LNCaP clone FGC (cell line): ENCODE measurements around the gene CDC14A.

Experiments
- DNase-seq: peaks from one replicate; pipeline ENCODE4 v3.0.0-alpha.2; 2011; ENCODE audit warnings: low read depth
- H3K4me3 ChIP-seq: 2 replicates; pipeline ENCODE4 v1.5.1; 2011; ENCODE audit warnings: mild to moderate bottlenecking, low read depth, low read length, control low read depth
- TF ChIP-seq, protein P1 (sequence below): IDR thresholded peaks from 2 replicates; pipeline ENCODE4 v1.5.1; 2012; ENCODE audit warnings: mild to moderate bottlenecking; ENCODE audit not compliant: control insufficient read depth, insufficient read depth; ENCODE audit errors: extremely low read depth

Gene CDC14A

DNA sequence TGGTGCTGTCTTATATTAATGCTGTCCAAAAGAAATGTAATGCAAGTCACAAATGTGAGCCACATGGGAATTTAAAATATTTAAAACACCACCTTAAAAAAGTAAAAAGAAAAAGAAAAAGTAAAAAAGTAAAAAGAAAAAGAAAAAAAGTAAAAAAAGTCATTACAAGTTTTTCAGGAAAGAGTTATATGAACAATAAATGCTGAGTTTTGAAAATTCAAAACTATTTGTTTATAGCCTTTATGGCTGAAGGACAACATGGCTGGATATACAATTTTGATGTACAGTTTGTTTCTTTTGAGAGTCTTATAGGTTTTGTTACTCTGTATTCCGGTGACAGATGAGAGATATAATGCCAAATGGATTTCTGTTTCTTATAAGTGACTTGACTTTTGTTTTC, 214.8 kb downstream of the CDC14A start:
- TF ChIP-seq, protein P1, sequence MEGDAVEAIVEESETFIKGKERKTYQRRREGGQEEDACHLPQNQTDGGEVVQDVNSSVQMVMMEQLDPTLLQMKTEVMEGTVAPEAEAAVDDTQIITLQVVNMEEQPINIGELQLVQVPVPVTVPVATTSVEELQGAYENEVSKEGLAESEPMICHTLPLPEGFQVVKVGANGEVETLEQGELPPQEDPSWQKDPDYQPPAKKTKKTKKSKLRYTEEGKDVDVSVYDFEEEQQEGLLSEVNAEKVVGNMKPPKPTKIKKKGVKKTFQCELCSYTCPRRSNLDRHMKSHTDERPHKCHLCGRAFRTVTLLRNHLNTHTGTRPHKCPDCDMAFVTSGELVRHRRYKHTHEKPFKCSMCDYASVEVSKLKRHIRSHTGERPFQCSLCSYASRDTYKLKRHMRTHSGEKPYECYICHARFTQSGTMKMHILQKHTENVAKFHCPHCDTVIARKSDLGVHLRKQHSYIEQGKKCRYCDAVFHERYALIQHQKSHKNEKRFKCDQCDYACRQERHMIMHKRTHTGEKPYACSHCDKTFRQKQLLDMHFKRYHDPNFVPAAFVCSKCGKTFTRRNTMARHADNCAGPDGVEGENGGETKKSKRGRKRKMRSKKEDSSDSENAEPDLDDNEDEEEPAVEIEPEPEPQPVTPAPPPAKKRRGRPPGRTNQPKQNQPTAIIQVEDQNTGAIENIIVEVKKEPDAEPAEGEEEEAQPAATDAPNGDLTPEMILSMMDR, result no peak
- no peak for DNase-seq
- no peak overlapping the region for H3K4me3 ChIP-seq
